AG04449 (cell line): ENCODE measurements around the gene PUS7.

ENCODE experiments used
- CTCF ChIA-PET: fragments of 350-600 bp; formaldehyde crosslinking; extraction: SDS; loops from one replicate; lab custom pipeline; 2021; ENCODE audit warnings: antibody characterized with exemption; lab: Yijun Ruan, JAX
- POLR2A ChIA-PET: fragments of 400-600, 350-600 bp; formaldehyde crosslinking; extraction: SDS; loops from one replicate; lab custom pipeline; 2020; ENCODE audit warnings: antibody characterized with exemption, inconsistent platforms; lab: Yijun Ruan, JAX
- DNase-seq: peaks from one replicate; pipeline ENCODE4 v3.0.0-alpha.2; 2010; ENCODE audit warnings: low read depth, low spot score
- H3K4me3 ChIP-seq: 2 replicates; pipeline ENCODE4 v1.5.1; 2011; ENCODE audit warnings: low read depth, mild to moderate bottlenecking, control low read depth, low read length
- CTCF ChIP-seq: IDR thresholded peaks from one replicate; pipeline ENCODE4 v1.5.1; 2011; ENCODE audit warnings: mild to moderate bottlenecking, moderate library complexity, low read length, control low read depth, inconsistent platforms; ENCODE audit not compliant: insufficient read depth; ENCODE audit errors: missing control alignments

The PUS7 gene

GRCh38 chr7:105473163-105473562 lies 48.9 kb downstream of the PUS7 start:
- DNase-seq, result peak; percentile 47
- TF ChIP-seq CTCF, result no peak
- ChIA-PET POLR2A (interaction anchor here (0.6 kb wide), 1 partner anchor 296 kb away, joined by 4 read pairs; no protein-coding TSS in a partner anchor), CTCF (interaction anchor here (1.4 kb wide), 1 partner anchor 43 kb away, joined by 3 read pairs; no protein-coding TSS in a partner anchor)
- H3K4me3 ChIP-seq, result no peak overlapping the region

DNA sequence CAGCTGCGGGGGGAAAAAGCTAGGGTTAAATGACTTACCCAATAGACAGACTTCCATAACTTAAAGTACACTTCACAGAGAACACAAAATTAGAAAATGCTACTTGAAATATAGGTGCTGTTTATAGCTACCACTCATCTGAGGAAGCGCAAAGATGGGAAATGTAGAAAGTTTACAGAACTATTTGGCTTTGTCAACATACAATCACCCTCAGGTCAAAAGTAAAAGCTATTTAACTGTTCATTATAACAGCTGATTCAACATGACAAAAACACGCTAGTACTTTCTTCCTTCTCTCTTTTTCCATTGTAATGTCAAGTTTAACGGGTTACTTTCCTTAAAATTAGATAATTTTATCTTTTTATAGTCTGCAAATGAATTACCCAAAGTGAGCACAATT lies 51.2 kb downstream of the PUS7 start:
- H3K4me3 ChIP-seq, result no peak overlapping the region
- no peak for DNase-seq
- no peak for TF ChIP-seq CTCF
- ChIA-PET CTCF (interaction anchor here (0.9 to 1.3 kb wide), 2 partner anchors 11 kb away, joined by 3 read pairs; no protein-coding TSS in a partner anchor), POLR2A (no interaction called here)

DNA sequence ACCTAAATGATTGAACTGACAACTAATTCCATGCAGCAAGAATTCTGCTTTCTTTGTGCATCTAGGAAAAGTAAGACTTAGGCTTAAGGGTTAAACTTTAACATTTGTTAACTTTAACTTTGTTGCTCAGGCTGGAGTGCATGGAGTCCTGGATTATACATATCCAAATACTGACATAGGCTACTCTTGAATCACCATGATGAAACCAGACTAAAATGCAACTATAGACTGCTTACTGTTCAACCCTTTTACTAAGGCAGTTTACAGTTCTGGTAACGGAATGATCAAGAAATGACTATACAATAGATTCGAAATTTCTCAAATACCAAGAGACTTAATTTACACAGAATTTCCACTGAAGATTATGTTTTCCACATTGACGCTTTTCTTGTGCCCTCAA lies 52.0 kb downstream of the PUS7 start:
- POLR2A ChIA-PET, result no interaction called here
- no peak for TF ChIP-seq CTCF
- CTCF ChIA-PET, result no interaction called here
- H3K4me3 ChIP-seq, result no peak overlapping the region
- DNase-seq, result no peak

- no peak for TF ChIP-seq CTCF
- ChIA-PET CTCF (interaction anchor here (1.2 kb wide), 1 partner anchor 69 kb away, joined by 3 read pairs; no protein-coding TSS in a partner anchor), POLR2A (no interaction called here)
- DNase-seq, result no peak
- H3K4me3 ChIP-seq, result no peak overlapping the region
Observed at GRCh38 chr7:105462765-105463420, 59.2 kb downstream of the PUS7 start.

GRCh38 chr7:105461518-105461917 lies 60.6 kb downstream of the PUS7 start:
- POLR2A ChIA-PET, result no interaction called here
- CTCF ChIA-PET, result interaction anchor here (1.3 kb wide), 1 partner anchor 19 kb away, joined by 3 read pairs; no protein-coding TSS in a partner anchor
- no peak for TF ChIP-seq CTCF
- DNase-seq, result no peak
- no peak overlapping the region for H3K4me3 ChIP-seq

DNA sequence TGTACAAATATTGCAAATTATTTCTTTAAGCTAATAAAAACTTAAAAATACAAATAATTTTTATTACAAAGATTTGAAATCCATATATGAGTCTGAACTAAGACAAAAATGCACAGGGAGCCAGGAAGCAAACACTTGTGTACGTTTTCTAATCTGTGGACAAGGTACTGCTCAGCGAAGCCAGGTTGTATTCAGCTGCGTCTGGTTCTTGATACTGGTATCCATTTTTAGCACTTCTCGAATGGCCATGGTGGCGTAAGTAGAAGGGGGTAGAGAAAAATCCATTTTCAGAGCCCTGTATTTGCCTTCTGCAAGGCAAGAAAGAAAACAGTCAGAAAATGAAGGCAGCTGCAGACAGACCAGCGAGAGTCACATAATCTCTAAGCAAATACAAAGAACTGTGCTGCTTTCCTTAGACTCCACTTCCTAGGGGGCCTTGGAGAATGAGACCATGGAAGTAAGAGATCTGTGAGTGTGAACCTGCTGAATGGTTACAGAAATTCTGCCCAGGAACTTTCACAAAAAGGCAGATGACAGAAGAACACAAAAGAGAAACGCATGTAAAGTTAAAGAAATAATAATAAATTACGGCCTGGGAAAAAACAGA lies 64.3 kb downstream of the PUS7 start:
- no peak for TF ChIP-seq CTCF
- no peak overlapping the region for H3K4me3 ChIP-seq
- ChIA-PET CTCF (interaction anchor here (0.9 to 1.6 kb wide), 2 partner anchors 27 to 56 kb away, joined by 3 to 4 read pairs; no protein-coding TSS in a partner anchor), POLR2A (no interaction called here)
- no peak for DNase-seq
